ENCODE results near the gene CACNA2D2. TPM values are rescaled to one million over a fixed set of nuclear protein-coding genes. Genes with fewer than 3 reads are reported as not detected.

Gene CACNA2D2
- total RNA-seq, 1 experiment from 2014 or later: 27.7 TPM

DNA sequence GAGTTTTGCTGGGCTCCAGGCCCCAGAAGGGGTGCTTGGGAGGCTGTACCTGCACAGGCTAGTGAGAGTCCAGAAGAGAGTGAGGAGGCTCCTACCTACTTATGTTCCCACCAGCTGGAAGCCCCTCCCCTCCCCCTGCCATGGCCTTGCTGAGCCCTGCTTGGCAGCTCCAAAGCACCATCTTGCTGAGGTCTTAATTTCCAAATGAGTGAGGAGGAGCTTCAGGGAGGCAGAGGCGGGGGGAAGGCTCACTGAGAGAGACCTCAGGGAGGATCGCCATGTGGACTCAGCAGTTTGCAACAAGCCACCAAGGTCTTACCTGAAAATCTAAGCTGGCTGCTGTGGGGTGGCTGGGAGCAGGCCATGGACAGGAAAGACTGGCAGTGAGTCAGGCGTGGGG, 8.7 kb upstream of the CACNA2D2 start:
- Histone ChIP-seq H3K79me1 (ENCODE audit: insufficient read depth, low read depth, low read length, poor library complexity, severe bottlenecking) (no peaks in the 10 kb centered on the region), H2AK5ac (ENCODE audit: insufficient read length, low read length) (no peak overlapping the region), H3K23ac (ENCODE audit: insufficient read length, low read depth, low read length) (no peak overlapping the region), H3K56ac (ENCODE audit: insufficient read length, low read depth, low read length) (no peak overlapping the region), H2BK5ac (ENCODE audit: insufficient read length, low read length) (no peak overlapping the region), H3K4ac (ENCODE audit: low read depth, low read length) (no peak overlapping the region), H3K27ac (ENCODE audit: insufficient read length, low read depth, low read length) (no peak overlapping the region), H4K20me1 (ENCODE audit: control insufficient read depth, insufficient read depth, insufficient read length) (no peaks in the 10 kb centered on the region), H3K23me2 (ENCODE audit: insufficient read length, low read depth, low read length, poor library complexity, severe bottlenecking) (peaks cover 6% of the 10 kb centered on the region), H3K27me3 (ENCODE audit: insufficient read depth, low read length) (no peaks in the 10 kb centered on the region), H2BK12ac (ENCODE audit: insufficient read length, low read depth, low read length) (no peak overlapping the region), H2BK15ac (ENCODE audit: low read depth, low read length) (no peak overlapping the region), H4K91ac (ENCODE audit: insufficient read length, low read depth, low read length) (no peak overlapping the region), H2BK20ac (ENCODE audit: low read depth, low read length, poor library complexity, severe bottlenecking) (no peak overlapping the region), H4K5ac (ENCODE audit: insufficient read length, low read depth, low read length) (no peak overlapping the region), H3K18ac (ENCODE audit: insufficient read length, low read depth, low read length) (no peak overlapping the region), H3K14ac (ENCODE audit: insufficient read depth, low read length) (no peak overlapping the region), H2AFZ (ENCODE audit: low read length) (no peak overlapping the region), H3K4me1 (ENCODE audit: insufficient read depth, low read length) (peaks cover 6% of the 10 kb centered on the region; the same call in 1 of the 2 replicates), H3K79me2 (ENCODE audit: insufficient read depth, low read length) (no peaks in the 10 kb centered on the region), H4K8ac (replicated peaks; ENCODE audit: insufficient read length, low read depth, low read length) (no peak overlapping the region), H3T11ph (ENCODE audit: low read length) (no peak overlapping the region), H3K9ac (ENCODE audit: extremely low read depth, insufficient read length, low read length) (no peak overlapping the region), H2BK120ac (ENCODE audit: low read depth, low read length, poor library complexity, severe bottlenecking) (no peak overlapping the region), H3K9me3 (ENCODE audit: control insufficient read depth, low read depth, low read length) (no peaks in the 10 kb centered on the region), H3K4me2 (ENCODE audit: insufficient read depth, insufficient read length, low read length) (no peak overlapping the region)
- no peak for DNase-seq
- Mint-ChIP-seq H3K36me3 (ENCODE audit: insufficient read depth in 1 of 3, low read depth in 3 of 3) (no peaks in the 10 kb centered on the region), H3K4me1 (peaks cover 43 to 45% of the 10 kb centered on the region in 2 experiments), H3K9me3 (no peaks in the 10 kb centered on the region), H3K27me3 (ENCODE audit: low read depth) (peaks cover 25% of the 10 kb centered on the region), H3K4me3 (no peak overlapping the region), H3K27ac (no peak overlapping the region)
- TF ChIP-seq, protein P1, sequence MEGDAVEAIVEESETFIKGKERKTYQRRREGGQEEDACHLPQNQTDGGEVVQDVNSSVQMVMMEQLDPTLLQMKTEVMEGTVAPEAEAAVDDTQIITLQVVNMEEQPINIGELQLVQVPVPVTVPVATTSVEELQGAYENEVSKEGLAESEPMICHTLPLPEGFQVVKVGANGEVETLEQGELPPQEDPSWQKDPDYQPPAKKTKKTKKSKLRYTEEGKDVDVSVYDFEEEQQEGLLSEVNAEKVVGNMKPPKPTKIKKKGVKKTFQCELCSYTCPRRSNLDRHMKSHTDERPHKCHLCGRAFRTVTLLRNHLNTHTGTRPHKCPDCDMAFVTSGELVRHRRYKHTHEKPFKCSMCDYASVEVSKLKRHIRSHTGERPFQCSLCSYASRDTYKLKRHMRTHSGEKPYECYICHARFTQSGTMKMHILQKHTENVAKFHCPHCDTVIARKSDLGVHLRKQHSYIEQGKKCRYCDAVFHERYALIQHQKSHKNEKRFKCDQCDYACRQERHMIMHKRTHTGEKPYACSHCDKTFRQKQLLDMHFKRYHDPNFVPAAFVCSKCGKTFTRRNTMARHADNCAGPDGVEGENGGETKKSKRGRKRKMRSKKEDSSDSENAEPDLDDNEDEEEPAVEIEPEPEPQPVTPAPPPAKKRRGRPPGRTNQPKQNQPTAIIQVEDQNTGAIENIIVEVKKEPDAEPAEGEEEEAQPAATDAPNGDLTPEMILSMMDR (conservative IDR thresholded peaks at IDR 0.05): no peak
- WGBS (ENCODE audit: extremely low coverage, insufficient read length, low lambda C conversion rate): no CpG with 5 or more reads among the region's 3 CpGs
